ENCODE data around the gene C1orf159.

The C1orf159 gene

GRCh38 chr1:1053682-1054081, 62.2 kb downstream of the C1orf159 start:
- no peak for DNase-seq (ENCODE audit: low spot score)

GRCh38 chr1:1053022-1053421, 62.9 kb downstream of the C1orf159 start:
- DNase-seq (ENCODE audit: low spot score) = no peak

- no peak for DNase-seq (ENCODE audit: low spot score)
Observed at GRCh38 chr1:1052003-1052840, 63.7 kb downstream of the C1orf159 start.

- DNase-seq (ENCODE audit: low spot score) = no peak
Observed at GRCh38 chr1:1051127-1051810, 64.6 kb downstream of the C1orf159 start.

GRCh38 chr1:1050577-1051052, 65.3 kb downstream of the C1orf159 start:
- no peak for DNase-seq (ENCODE audit: low spot score)

- DNase-seq (ENCODE audit: low spot score) = no peak
Observed at GRCh38 chr1:1049318-1050165, 66.3 kb downstream of the C1orf159 start.

GRCh38 chr1:1048765-1049164, 67.1 kb downstream of the C1orf159 start:
- no peak for DNase-seq (ENCODE audit: low spot score)

- DNase-seq (ENCODE audit: low spot score) = no peak
Observed at GRCh38 chr1:1047963-1048362, 67.9 kb downstream of the C1orf159 start.

GRCh38 chr1:1047407-1047806, 68.5 kb downstream of the C1orf159 start:
- DNase-seq (ENCODE audit: low spot score) = no peak

- no peak for DNase-seq (ENCODE audit: low spot score)
Observed at GRCh38 chr1:1046767-1047166, 69.1 kb downstream of the C1orf159 start.

GRCh38 chr1:1046243-1046642, 69.6 kb downstream of the C1orf159 start:
- DNase-seq (ENCODE audit: low spot score) = no peak

GRCh38 chr1:1045129-1045528, 70.8 kb downstream of the C1orf159 start:
- DNase-seq (ENCODE audit: low spot score) = no peak

GRCh38 chr1:1044455-1045078, 71.3 kb downstream of the C1orf159 start:
- DNase-seq (ENCODE audit: low spot score) = no peak

- no peak for DNase-seq (ENCODE audit: low spot score)
Observed at GRCh38 chr1:1043921-1044320, 72.0 kb downstream of the C1orf159 start.

GRCh38 chr1:1043411-1043810, 72.5 kb downstream of the C1orf159 start:
- DNase-seq (ENCODE audit: low spot score) = no peak

GRCh38 chr1:1042835-1043234, 73.1 kb downstream of the C1orf159 start:
- no peak for DNase-seq (ENCODE audit: low spot score)

GRCh38 chr1:1041873-1042272, 74.0 kb downstream of the C1orf159 start:
- no peak for DNase-seq (ENCODE audit: low spot score)

GRCh38 chr1:1041092-1041523, 74.8 kb downstream of the C1orf159 start:
- no peak for DNase-seq (ENCODE audit: low spot score)

- DNase-seq (ENCODE audit: low spot score) = peak; percentile 94
Observed at GRCh38 chr1:1040004-1040991, 75.6 kb downstream of the C1orf159 start.

- no peak for DNase-seq (ENCODE audit: low spot score)
Observed at GRCh38 chr1:1039145-1039910, 76.6 kb downstream of the C1orf159 start.

Data from HuH-7 (cell line).